Choroid plexus epithelial cell (primary cell): Measurements from ENCODE around the gene SUN3.

Experiments
- DNase-seq: peaks from one replicate; pipeline ENCODE4 v3.0.0-alpha.2; 2010; ENCODE audit warnings: low read depth
- H3K4me3 ChIP-seq: 2 replicates; pipeline ENCODE4 v1.5.1; 2011; ENCODE audit warnings: low read depth, mild to moderate bottlenecking, control low read depth, low read length, moderate library complexity
- CTCF ChIP-seq: conservative IDR thresholded peaks from 2 replicates; pipeline ENCODE4 v1.5.1; 2011; ENCODE audit warnings: low read depth, mild to moderate bottlenecking, control low read depth, inconsistent platforms, low read length, moderate library complexity

The SUN3 gene

GRCh38 chr7:47952224-47952623, 76.7 kb downstream of the SUN3 start:
- no peak for DNase-seq
- no peak overlapping the region for H3K4me3 ChIP-seq
- no peak for TF ChIP-seq CTCF

- DNase-seq, result no peak
- no peak overlapping the region for H3K4me3 ChIP-seq
- TF ChIP-seq CTCF, result no peak
These were observed 77.5 kb downstream of the SUN3 start for GRCh38 chr7:47951374-47951773.

GRCh38 chr7:47950714-47951113, 78.2 kb downstream of the SUN3 start:
- no peak overlapping the region for H3K4me3 ChIP-seq
- no peak for DNase-seq
- TF ChIP-seq CTCF, result no peak

DNA sequence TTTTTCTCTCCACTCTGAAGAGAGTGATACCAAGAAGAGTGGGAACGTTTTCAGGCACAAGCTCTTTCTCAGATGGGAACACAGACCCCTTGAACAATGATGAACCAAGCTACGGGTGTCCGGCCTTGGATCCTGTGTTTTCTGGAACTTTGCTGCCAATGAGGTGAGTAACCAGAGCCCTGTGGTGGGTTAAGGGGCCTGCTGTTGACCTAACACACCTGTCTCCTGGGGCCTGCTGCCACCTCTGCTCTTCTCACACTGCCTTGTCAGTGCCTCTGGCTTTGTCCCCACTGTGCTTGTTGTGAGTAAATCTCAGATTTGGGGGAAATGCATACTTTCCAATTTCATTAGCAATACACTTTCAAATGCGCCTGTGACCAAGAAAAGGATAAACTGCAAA, 79.2 kb downstream of the SUN3 start:
- TF ChIP-seq CTCF, result no peak
- no peak overlapping the region for H3K4me3 ChIP-seq
- DNase-seq, result no peak

DNA sequence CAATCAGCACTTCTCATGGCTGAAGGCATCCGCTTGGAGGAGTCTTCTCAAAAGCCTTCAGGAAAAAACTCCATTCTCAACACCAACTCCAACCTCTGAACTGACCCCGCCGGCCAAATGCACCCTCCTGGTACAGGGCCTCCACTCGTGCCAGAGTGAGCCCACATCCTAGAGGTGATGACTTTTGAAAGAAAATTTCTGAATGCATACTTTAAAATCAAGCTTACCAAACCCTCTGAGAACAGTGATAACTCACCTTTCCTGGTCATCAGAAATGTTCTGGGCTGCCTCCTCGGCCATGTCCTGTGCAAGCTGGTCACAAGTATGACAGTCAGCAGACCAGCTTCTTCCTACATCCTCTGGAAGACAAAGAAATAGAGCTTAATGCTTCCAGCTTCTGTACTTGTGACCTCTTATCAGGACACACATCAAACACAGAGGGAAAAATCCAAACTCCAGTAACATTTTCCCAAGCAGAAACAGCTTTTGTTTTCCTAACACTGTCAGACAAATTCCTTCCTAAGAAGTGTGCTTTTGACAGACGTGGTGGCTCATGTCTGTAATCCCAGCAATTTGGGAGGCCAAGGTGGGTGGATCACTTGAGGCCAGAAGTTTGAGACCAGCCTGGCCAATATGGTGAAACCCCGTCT, 80.6 kb downstream of the SUN3 start, which contains the start of gene PKD1L1:
Gene PKD1L1 (minus strand): TSS at position 326 of the 650 bp plus-strand sequence. CDS start 26 bp downstream, at position 300.
- no peak for DNase-seq
- TF ChIP-seq CTCF, result no peak
- H3K4me3 ChIP-seq, result no peak within 1 kb of the TSS

DNA sequence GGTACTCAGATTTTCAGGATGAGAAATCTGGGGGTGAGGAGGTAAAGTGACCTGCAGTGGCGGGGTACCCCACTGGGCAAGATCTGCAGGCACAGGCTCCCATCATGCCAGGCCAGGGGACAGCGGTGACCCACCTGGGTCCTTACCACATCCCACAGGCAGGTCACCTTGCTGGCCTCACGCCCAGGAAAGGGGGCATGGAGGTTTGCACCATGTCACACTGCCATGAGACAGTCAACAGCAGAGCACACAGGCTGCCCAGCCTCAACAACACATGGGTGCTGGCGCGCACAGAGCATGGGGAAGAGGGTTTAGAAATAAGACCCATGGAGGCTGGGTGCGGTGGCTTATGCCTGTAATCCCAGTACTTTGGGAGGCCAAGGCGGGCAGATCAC, 81.6 kb downstream of the SUN3 start:
- H3K4me3 ChIP-seq, result no peak overlapping the region
- no peak for TF ChIP-seq CTCF
- DNase-seq, result no peak
